Measurements from ENCODE around the gene RPS21.

The RPS21 gene

DNA sequence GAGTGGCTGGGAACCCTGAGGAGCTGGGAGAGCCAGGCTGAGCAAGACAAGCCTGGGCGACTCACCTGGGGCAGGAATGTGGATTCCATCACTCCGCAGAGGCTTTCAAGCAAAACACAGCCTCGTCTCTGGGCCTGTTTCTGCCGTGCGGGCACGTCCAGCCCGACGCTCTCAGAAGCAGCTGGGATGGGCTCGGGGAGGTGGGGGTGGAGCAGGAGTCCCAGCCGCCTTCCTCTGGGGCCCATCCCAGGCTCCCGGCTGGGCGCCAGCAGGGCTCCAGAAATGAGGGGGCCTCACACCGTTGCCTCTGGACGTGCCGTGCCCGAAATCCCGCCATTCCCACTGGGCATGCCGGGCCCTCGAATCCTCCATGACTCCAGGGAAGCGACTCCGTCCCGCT is 8.7 kb upstream of the RPS21 start:
- peak; percentile 61 for DNase-seq (ENCODE audit: low read depth, low spot score)

DNA sequence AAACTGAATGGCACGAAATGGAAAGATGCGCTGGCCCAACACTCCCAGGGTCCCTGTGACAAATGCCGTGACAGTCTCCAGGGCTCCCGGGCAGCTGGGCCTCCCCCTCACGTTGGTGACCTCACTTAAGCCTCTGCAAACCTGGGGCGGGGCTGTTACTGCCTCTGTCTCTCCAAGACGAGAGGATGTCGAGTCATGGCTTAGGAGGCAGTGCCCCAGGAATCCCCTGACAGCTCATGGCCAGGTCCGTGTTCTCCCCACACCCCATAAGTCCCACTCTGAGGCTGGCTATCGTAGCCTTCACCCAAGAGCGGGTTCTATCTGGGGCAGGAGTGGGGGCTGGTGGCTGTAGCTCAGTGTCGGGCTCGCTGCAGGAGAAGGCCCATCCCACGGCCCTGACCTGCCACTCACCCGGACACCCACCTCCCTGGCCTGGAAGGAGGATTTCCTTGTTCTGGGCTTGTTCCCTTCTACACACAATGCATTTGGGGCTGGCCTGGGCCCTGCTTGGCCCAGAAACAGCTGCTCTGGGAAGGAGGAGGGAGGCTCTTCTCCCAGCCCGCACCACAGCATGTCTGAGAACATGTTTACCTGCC is 5.6 kb upstream of the RPS21 start:
- DNase-seq (ENCODE audit: low read depth, low spot score), result peak; percentile 45

DNA sequence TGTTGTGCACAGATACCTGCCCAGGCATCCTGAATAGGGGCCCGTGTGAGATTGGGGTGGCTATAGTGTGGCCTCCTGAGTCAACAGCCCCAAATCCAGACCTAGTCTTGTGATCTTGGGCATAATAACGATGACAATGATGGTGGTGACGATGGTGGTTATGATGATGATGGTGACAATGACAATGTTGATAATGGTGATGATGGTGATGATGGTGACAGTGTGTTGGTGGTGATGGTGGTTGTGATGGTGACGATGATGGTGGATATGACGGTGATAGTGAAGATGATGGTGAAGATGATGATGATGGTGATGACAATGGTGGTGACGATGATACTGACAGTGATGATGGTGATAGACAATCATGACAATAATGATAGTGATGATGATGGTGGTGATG is 5.1 kb upstream of the RPS21 start:
- DNase-seq (ENCODE audit: low read depth, low spot score), result no peak

DNA sequence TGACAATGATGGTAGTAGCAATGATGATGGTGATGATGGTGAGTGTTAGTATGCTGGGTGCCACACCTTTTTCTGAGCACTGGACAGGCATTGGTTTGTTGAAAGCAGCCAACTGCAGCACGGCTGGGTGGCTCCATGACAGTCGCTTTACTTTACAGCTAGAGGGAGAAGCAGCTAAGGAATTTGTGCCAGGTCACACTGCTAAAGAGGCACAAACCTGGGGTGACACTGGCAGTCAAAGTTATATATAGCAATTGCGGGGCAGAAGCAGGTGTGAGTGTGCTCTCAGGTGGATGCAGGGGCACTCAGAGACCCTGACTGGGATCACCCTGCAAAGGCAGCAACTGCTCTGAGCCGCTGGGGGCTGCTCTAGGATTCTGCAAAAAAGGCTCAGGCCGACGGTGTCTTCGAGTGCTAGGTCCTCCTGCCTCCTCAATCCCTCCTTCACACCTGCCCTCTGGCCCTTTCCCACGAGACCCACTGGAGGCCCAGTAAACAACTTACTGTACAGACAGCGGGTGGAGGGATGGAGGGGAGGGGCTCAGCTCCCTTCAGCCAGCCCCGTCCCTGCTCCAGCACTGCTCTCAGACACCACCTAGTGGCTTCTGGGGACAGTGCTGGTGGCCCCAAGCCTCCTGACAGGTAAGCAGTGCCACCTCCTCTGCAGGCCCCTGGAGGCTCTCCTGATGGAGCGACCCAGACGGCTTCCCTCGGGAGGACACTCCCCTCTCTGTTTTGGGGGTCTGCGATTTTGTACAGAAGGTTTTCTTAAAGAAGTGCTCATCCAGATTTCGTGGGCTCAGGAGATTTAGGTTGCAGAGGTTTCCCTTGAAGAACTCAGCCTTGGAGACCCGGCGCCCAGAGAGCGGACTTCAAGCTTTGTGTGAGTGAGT is 4.4 kb upstream of the RPS21 start:
- DNase-seq (ENCODE audit: low read depth, low spot score), result peak; percentile 90

DNA sequence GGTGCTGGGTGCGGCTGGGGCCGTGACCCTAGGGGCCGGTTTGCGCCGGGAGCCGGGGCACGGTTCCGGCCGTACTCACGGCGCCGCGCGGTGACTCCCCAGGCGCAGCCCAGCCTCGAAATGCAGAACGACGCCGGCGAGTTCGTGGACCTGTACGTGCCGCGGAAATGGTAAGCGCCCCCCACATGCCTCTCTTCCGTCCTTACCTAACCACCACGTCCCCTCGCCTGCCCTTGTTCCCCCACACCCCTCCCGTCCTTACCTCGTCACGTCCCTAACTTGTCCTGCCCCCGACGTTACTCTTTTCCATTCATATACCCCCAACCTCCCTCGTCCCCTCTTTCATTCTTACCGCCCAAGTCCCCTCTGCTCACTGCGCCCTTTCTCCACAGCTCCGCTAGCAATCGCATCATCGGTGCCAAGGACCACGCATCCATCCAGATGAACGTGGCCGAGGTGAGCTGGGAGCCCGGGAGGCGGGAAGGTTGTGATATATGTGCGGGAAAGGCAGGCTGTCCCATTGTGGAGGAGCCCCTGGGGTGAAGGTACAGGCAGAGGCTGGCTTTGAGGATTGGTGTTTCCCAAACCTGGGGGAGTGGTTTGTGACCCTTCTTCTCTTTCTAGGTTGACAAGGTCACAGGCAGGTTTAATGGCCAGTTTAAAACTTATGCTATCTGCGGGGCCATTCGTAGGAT is 463 bp downstream of the RPS21 start:
- no peak for DNase-seq (ENCODE audit: low read depth, low spot score)

DNA sequence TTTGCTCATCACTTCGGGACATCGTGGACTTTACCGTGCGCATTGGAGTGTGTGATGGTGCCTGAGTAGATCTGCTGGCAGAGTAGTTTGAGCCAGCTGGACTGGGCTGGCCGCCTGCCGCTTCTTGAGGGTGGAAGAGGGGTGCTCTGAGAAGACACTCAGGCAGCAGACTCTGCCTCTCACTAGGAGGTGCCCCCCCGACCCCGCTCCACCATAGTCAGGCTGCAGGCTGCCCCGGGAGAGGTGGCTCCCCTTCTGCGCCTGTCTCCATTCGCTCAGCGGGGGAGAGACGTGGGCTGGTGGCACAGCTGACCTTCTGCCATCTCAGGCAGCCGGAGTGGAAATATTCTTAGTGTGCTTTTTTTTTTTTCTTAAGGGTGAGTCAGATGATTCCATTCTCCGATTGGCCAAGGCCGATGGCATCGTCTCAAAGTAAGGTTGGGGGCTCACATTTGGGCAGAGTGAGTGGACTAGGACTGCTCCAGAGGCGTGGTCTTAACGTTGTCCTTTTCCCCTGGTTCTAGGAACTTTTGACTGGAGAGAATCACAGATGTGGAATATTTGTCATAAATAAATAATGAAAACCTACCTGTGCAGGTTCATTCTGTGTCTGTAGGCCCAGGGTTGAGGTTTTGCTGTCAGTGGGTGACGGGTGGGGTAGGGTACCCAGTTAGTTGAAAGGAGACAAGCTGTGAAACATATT is 1.2 kb downstream of the RPS21 start:
- no peak for DNase-seq (ENCODE audit: low read depth, low spot score)

DNA sequence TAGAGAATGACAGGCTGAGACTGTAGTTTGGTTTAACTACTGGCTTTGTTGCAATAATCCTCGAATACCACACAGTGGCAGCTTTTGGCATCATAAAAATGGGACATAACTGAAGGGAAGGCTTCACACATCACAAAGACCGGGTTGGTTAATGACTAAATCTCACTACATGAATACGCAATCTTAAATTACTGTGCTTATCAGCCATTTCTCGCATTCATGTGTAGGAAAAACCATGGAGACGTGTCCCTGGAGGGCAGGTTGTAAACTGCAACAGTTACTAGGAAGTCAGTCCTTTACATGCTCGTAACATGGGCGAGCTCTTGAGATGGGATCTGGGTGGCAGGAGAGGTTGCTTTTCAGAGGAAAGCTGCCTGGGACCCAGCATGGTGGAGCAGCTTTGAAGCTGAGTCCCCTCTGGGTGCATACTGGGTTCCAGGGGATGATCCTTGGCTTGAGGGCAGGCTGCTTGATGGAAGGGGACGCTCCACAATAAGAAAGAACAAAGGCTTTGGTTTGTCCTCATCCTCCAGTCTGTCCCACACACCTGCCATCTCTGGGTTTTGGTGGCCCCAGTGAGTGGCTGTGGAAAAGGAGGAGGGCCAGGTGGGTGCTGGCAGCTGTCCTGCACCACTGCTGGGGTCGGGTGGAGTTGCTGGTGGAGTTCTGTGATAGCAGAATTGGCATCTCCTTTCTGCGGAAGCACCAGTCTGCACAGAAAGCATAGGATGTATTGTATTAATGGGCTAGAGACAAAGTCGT is 2.1 kb downstream of the RPS21 start:
- DNase-seq (ENCODE audit: low read depth, low spot score), result no peak

DNA sequence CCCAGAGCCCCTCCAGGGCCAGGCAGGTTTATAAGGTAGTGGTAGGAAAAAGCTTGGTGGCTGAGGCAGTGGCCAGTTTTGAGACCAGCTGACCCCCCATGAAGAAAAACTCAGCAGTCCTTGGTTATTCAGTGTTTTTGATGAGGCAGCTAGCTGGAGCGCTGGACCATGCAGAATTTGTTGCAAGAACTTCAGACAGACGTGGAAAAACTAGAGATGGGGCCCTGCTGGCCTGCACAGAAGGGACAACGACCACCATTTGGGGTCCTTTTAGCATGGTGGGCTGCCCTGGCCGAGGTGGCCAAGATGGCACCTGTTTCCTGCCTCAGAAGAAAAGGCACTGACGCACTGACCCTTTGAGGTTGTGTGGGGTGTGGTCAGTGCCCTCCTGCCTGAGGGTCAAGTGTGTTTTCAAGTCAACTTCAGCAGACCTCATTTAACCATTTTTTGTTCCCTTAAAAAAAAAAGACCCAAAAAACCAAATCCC is 2.7 kb downstream of the RPS21 start:
- DNase-seq (ENCODE audit: low read depth, low spot score), result no peak

DNA sequence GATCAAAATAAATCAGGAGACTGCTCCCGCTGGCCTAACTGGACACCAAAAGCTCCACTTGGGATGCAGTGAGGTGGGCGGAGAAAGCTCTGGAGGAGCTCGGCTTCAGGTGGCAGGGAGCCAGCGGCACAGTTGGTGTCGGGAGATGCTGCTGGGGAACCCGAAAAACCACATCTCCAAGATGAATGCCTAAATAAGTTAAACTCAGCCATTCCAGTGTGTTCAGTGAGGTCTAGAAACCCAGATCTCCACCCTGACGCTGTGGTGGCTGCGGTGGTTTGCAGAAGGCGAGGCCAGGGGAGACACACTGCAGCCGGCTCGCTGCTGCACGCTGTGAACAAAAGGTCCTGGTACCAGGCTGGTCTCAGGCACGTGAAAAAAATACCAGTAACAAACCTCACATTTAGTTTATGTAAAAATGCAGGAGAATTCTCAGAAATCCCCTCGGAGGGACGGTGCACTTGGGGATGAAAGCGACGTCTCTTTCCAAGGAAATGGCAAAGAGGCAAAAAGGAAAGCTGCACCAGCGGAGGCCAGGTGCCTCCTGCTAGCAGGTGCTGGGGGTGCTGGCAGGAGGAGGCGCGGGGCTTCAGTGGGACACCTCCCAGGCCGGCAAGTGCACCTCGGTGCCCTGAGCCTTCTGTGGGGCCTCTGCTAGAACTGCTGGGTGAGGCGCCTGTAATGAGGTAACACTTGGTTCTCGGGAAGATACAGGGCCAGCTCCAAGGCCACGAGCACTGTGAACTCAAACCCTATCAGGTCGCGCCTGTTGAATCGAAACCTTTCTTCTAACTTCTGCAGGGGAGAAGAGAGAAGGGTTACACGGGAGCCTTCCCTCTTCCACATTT is 3.6 kb downstream of the RPS21 start:
- DNase-seq (ENCODE audit: low read depth, low spot score), result no peak

DNA sequence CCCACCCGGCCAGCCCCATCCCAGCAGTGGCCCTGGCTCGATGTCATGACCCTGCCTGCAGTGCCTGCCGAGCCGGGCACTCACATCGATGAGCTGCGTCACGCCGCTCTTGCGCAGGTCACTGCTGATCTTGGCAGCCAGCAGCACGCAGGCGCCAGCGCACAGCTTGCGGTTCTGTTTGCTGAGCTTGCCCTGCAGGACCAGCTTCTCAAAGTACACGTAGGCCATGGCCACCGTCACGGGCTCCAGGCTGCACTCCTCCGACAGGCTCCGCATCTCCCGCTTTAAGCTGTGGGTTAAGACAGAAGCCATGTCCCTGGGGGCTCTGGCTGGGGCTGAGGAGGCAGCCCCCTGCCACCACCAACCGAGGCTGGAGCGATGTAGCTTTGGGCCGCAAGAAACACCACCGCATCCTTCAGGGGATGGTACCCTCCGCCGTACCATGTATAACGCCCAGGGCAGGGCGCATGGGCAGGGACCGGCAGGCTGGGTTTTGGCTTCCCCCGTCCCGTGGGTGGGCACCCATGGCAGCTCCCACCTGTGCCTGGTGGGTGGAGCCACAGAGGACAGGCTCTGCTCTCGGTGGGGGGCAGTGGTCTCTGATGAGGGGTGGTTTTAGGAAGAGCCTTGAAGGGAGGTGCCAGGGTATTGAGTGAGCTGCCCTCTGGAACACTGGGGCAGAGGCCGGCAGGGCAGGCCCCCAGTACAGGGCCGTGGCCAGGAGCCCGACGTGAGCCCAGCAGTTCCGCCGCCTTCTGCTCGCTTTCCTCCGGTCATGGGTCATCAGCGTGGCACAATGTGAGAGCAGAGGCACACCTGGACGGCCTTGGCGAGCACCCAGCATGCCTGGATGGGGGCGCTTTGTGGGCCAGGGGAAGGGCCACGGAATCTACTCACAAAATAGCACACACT is 4.5 kb downstream of the RPS21 start:
- no peak for DNase-seq (ENCODE audit: low read depth, low spot score)

DNA sequence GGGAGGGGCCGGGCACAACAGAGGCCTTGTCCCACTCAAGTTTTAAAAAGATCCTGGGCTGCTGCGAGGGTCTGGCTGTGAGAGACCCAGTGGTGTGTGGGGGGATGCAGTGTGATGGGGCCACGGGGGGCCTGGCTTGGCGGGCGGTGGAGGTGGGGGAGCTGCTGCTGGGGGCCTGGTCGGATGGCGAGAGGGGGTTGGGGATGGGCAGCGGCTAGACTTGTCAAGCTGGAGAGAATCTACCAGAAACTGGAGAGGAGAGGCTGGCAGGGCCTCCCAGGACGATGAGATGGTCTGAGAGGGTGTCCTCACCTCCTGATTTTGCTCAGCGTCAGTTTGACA is 5.1 kb downstream of the RPS21 start:
- no peak for DNase-seq (ENCODE audit: low read depth, low spot score)

DNA sequence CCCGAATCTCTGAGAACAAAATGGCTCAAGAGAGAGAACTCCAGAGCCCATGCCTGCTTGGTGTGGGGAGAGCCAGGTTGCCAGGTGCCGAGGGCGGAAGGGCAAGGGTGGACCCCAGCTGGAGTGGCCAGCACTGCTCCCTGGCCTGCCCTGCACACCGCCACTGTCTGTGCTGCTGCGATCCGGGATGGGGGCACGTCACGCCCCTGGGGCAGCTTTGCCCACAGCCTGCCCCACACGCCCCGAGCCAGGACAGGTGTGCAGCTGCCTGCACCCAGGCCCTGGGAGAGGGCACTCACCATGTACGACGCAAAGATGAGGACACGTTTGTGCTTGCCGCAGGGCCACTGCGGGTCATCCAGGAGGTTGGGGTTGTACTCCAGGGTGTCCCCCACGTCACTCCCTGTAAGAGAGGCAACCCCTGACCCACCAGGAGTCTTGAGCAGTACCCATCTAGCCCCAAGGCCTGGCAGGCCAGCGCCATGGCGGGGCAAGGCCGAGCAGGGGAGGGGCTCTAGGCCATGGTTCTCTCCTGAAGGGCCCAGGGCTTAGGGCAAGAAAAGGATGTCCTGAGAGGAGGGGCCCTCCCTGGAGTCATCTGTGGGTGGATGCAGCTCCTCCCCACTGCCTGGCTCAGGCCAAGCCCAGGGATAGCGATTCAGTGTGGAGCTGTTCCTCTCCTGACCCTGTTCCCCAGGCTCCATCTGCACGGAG is 5.9 kb downstream of the RPS21 start:
- DNase-seq (ENCODE audit: low read depth, low spot score), result no peak

DNA sequence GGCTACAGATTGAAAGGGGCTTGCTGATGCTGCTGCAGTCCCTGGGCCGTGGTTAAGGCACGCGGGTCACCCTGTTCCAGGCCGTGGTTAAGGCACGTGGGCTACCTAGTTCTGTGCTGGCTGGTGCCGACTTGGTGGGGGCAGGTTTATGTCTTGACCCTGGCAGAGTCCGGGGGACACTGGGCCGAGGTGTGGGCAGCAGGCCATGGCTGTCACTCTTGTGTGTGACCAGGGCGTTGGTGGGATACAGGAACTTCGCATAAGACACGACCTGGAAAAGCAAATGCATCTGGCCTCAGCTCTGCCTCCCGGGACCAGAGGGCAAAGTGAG is 6.4 kb downstream of the RPS21 start:
- no peak for DNase-seq (ENCODE audit: low read depth, low spot score)

DNA sequence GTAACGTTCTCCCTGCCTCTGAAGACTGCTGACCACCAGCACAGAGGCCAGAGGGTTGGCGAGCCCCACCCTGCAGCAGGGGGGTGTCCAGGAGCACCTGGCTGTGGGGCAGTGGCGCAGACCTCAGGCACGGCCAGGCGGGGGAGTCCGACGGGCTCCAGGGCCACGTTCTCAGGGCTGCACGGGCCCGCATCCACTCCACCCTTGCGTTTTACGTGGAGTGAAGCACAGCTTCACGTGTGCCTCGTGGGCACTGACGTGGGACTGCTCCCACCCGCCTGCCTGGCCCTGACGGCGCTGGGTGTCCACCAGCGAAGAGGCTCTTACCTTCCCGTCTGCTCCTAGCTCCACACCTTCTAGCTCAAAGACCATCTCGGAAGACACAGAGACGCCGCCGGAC is 6.9 kb downstream of the RPS21 start:
- no peak for DNase-seq (ENCODE audit: low read depth, low spot score)

DNA sequence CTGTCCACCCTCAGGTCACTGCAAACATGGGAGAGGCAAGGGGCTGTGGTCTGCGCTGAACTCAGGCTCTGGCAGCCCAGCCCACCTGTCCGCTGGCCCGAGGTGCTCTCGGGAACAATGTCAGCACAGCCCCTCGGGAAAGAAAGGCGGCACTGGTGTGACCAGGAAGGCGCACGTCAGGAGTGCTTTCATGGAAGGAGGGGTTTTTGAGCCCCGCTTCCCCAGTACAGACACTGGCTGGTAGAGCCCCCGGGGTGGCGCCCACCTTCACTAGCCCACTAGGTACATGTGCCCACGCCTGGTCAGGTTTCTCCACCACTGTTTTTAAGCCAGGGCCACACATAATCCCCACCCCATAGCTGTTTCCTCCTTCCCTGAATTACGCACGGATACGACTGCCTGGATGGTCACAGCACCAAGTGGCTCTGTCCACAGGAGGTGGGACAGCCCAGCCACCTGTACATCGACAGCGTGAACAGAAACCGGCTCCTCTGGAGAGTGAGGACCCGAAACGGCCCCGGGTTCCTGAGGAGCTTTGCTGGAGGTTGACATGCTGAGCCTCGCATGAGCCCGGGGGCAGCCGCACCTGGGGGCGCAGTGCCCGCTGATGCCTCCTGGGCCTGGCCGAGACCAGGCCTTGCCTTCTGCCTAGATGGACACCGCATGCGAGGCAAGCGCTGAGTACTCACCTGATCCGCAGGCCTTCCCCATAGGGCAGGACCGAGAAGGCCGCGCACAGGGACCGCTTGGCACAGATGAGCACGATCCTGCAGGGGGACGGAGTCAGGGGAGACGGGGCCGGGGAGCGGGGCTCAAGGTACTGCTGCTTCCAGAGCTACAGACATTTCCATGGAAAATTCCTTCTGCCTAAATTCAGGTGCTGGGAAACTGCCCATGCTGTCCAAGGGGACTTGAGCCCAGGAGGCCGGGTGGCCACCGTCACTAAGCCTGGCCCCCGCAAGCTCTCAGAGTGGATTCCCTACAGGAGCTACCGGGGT is 7.6 kb downstream of the RPS21 start:
- DNase-seq (ENCODE audit: low read depth, low spot score), result no peak

DNA sequence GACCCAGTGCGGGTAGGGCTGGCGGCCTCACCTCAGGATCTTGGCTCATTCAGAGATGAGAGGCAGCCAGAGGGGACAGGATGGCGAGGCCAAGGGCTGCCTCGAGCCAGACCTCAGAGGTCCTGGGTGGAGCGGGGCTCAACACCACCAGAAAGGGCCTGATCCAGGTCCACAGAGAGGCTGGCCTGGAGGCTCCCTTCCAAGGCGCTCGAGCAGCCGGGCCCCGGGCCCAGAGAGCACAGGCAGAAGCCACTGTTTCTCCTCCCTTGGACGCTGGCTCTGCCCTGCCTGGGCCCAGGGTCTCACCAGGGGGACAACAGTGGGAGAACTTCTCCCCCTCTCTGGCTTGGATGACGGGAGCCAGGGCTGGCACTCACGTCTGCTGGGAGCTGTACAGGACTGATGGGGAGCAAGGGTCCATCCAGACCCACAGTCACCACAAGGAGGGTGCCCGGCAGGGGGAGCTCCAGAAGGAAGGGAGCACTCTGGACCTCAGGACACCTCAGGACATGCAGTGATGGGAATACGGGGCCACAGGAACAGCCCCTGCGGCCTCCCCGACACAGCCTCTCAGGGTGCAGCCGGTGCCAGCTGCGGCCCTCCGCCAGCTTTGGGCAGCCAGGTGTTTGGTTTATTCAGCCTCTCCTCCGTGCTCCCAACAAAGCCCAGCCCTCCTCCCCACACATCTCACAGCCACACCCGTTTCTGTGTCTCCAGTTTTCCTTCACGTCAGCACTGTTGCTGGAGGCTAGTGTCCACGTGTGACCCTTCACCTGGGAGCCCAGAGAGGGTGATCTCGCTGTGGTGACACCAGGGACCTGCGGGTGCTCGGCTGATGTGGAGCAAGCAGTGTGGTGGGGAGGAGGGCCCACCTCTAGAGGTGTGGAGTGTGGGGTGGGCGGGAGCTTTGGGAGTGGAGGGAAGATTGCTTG is 8.7 kb downstream of the RPS21 start:
- DNase-seq (ENCODE audit: low read depth, low spot score), result no peak
